NCI-H1417 treated with DMSO at 0.1 percent for 48 hours (cell line): ENCODE data around the gene STK39.

Experiments used
- DNase-seq: peaks from one replicate; lab custom pipeline; 2025; lab: John Stamatoyannopoulos, UW

The STK39 gene

DNA sequence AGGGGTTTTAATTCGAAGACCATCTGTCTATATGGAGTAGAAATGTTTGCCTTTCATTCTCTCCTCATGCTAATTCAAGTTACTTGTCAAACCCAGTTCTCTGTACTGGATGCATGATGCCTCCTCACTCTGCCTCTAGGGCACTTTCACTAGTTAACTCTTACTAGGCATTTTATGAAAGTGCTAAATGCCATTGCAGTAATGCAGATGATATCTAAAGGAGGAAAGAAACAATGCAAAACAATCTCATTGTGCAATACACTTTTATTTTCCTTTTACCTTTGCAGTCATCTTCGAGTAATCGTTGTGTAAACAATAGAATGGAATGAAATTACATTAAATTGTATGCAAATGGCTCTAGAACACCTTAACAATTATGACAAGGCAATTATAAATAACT lies 293.6 kb downstream of the STK39 start:
- DNase-seq: no peak

GRCh38 chr2:167950571-167950970 lies 296.8 kb downstream of the STK39 start:
- no peak for DNase-seq

DNA sequence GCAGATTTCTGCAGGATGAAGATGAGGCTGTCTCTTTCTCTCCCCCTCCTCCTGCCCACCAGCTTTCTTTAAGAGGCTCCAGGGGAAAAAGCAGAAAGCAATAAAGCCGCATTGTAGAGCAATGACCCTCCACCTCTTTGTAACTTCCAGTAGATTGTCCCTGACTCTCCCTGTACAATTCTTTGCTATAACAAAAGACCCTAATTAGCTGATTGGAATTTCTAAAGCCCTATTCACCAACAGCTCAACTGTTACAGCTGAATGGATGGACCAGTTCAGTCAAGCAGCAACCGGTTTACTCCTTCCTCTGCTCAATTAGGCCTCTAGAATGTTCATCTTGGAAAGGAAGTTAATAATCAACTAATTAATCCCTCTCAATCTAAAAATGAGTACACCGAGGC lies 301.0 kb downstream of the STK39 start:
- no peak for DNase-seq

DNA sequence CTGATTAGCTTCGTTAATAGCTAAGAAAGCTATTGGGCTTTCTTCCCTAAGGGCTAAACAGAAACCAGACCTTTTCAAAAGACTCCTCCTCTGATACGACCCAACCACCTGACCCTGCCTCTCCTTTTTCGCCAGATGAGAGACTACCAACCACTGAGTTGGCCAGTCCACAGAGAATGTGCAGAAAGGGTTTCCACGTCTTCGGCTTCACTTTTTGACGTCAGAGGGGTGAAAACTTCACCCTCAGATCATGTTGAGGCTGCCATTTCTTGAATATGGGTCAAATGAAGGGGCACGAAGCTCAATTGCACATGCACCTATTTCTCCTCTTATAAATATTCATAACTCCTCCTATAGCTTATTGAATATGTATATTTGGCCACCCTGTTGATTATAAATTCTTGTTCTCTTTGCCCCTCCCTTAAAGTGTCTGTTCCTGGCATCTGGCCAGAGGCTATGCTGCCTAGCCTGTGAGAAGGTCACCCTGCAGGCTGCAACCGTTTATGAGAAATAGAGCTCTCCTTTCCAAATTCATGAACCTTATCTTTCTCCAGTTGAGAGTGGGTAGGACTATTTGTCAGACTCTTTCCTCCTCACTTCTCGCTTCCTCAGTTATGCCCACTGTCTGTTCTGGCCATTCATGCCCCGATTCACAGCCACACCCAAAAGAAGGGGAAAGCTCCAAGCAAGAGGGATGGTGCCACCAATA lies 301.6 kb downstream of the STK39 start:
- DNase-seq: no peak

DNA sequence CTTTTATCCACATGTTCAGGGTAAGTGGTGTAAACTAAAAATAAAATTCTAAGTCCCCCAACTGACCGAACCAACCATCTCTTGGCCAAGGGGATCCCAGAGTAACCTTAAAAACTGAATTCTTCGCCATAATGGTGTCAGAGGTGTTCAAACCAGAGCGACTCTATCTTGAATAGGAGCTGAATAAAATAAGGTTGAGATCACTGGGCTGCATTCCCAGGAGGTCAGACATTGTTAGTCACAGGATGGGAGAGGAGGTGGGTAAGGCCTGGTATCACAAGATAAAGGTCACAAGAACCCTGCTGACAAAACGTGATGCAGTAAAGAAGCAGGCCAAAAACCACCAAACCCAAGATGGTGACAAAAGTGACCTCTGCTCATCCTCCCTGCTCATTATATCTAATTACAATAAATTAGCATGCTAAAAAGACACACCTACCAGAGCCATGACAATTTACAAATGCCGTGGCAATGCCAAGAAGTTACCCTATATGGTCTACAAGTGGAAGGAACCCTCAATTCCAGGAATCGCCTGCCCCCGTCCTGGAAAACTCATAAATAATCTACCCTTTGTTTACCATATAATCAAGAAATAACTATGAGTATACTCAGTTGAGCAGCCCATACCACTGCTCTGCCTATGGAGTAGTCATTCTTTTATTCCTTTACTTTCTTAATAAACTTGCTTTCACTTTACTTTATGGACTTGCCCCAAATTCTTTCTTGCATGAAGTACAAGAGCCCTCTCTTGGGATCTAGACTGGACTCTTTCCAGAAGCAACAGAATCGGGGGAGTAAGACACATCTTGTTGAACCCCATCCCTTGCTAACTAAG lies 302.4 kb downstream of the STK39 start:
- no peak for DNase-seq

GRCh38 chr2:167943897-167944296 lies 303.5 kb downstream of the STK39 start:
- no peak for DNase-seq

DNA sequence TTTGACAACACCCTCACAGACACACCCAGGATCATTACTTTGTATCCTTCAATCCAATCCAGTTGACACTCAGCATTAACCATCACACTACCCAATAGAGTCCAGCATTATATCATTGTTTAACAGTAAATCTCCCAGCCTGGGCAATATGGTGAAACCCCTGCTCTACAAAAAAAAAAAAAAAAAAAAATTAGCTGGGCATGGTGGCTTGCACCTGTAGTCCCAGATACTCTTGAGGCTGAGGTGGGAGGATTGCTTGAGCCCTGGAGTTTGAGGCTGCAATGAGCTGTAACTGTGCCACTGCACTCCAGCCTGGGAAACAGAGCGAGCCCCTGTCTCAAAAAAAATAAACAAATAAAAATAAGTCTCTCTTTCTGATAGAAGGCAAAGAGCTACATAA lies 304.0 kb downstream of the STK39 start:
- no peak for DNase-seq

- no peak for DNase-seq
Measured at GRCh38 chr2:167942366-167943081, 304.9 kb downstream of the STK39 start.

DNA sequence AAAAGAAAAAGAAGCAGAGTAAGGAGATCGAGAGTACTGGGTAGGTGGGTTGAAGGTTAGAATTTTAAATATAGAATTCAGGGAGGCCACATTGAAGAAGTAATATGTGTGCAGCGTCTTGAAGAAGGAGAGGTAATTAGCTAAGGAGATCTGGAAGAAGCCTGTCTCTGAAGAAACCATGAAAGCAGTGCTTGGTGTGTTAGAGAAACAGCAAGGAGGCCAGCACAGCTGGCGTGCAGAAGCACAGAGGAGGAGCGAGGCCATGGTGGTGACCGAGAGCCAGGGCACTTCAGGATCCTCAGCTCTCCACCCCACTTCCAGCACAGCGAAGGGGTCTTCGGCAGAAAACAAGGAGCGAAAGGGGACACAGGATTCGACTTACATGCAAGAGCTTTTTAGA lies 305.8 kb downstream of the STK39 start:
- DNase-seq: no peak

GRCh38 chr2:167940734-167941507 lies 306.5 kb downstream of the STK39 start:
- DNase-seq: no peak

DNA sequence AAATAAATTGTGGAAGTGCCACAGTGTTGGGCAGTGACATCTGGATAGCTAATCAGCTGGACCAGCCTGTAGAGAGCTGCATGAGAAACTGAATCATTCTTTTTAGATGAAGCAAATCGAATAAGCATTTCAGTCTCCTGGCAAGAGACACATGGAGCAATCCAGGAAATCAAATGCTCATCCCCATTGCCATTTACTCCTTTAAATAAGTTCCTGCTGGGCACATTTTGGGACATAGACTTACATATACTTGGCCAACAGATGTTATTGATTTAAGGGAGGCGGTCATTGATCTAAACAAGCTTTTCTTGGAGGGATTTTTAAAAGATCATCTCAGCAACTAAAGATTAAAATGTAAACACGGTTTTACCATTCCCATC lies 307.1 kb downstream of the STK39 start:
- no peak for DNase-seq

DNA sequence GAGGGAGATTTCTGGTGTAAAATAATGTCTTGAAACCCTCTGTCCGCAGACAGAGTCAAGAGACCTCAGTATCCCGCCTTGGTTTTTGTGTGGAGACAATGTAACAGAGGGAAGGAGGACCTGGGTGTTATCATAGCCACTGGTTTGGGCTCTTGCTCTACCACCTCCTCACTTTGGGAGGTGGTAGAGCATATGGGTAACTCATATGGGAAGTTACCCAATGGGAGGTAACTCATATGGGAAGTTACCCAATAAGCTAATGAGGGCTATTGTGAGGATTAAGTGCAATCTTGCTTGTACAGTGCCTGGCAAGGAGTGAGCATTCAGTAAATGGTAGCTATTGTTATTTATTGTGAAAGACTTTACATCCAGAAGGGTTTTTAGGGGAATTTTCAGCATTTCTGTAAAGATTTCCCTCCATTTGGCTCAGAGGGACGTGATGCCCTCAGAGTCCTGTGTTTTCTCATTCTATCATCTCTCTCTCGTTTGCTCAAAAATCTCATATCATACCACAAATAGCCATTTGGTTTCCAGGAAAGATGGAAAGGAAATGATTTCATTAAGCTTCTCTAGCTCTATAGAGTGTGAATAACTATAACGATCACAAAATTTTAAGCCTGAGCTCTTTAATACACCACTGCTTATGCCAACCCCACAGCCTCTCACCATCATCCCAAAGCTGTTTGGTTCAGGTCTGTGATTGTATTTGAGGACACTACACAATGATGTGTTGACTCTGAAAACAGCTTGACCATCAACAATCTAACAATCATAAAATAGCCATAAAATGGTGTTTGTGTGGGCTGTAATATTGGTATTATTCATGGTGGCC lies 307.7 kb downstream of the STK39 start:
- no peak for DNase-seq

- no peak for DNase-seq
Measured at GRCh38 chr2:167937403-167937802, 310.0 kb downstream of the STK39 start.

DNA sequence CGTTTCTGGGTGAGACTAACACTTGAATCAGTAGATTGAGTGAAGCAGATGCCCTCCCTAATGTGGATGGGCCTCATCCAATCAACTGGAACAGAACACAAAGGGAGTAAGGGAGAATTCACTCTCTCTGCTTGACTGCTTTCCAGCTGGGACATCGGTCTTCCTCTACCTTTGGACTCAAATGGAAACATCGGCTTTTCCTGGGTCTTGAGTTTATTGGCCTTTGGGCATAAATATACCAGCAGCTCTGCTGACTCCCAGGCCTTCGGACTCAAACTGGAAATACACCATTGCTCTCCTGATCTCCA lies 311.6 kb downstream of the STK39 start:
- DNase-seq: no peak

DNA sequence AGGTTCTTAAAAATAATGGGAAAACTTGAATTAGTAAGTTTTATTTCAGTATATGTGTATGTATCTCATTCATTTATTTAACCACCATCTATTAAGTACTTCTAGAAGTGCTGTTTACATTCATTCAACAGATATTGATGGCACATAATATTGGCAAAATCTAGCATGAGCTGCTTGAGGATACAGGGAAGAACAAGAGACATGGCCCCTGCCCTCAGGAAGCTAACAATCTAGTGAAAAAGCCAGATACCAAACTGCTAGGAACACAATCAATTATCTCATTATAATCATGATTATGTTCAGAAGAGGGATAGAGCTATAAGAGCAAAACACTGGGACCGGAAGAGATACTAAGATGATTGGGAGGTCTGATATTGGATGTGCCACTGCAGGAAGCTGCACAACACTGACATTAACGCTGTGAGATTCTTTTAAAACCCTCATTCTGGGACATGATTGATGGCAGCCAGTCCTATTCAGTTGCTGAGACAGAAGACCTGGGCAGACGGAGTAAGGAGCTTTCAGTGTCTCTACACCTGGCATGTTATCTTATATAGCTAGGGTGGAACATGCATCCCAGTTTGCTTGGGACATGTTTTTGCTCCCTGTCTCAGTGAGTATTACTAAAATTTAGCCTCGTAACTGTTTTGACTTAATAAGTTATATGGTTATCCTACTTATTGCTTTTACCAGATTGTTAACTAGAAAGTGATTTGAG lies 314.1 kb downstream of the STK39 start:
- no peak for DNase-seq

- no peak for DNase-seq
Measured at GRCh38 chr2:167932123-167932693, 315.2 kb downstream of the STK39 start.

DNA sequence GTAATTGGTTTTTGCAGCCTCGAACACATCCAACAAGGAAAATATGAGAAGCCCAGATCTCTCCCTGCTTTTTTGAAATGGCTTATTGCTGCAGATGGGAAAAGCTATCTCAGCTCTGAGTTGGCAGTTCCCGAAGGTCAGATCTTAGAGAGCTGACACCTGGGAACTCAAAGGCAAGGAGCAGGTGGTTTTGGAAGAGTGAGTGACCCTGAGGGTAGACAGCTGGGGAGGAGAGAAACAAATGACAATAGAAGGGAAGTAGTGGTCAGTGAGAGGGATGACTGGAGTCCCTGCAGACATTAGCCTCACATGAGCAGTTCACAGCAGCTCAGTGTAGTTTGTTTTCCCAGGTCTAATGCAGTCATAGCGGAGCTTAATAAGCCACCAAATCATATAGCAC lies 317.9 kb downstream of the STK39 start:
- no peak for DNase-seq

DNA sequence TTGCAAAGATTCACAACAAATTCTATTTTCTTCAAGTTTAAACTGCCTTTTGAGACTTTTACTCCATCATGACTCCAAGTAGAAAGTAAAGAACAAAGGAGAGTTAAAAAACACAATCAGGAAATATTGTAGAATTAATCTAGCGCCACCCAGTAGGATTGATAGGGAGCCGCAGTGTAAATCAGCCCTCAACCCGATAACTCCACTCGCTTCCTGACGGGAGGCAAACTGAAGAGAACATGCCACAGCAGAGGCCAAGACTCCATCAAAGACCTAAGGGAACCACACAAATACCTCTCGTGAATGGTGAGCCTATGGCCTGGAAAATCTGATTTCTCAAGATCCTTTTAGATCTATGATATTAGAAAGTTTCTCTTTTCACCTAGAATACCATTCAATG lies 319.0 kb downstream of the STK39 start:
- DNase-seq: no peak

DNA sequence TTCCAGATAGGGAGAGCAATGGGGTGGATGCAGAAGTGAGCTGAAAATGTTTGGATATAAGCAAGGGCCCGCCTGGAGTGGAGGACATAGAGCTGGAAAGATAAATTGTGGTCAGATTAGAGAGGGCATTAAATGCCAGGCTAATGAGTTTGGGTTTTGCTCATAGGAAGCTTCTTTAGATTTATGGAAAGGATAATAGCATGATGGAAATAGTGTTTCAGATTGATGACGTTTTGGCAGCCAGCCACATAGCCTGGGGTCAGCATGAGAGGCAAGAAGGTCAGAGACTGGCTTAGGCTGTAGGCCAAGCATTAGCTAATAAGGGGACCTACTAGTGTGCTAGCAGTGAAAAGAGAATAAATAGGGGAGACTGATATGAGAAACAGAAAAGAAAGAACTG lies 321.6 kb downstream of the STK39 start:
- DNase-seq: no peak

GRCh38 chr2:167924556-167924955 lies 322.8 kb downstream of the STK39 start:
- DNase-seq: no peak
